Renal cortical epithelial cell (primary cell): ENCODE data around the gene ALS2. TPM values are rescaled to one million over a fixed set of nuclear protein-coding genes. Genes with fewer than 3 reads are reported as not detected.
"Not testable (repeated sequence)": the region's sequence is repeated elsewhere in the genome, so short reads cannot be mapped to it uniquely, and the experiment has no call there.

Source experiments
- DNase-seq: peaks from one replicate; pipeline ENCODE4 v3.0.0-alpha.2; 2011; ENCODE audit warnings: low read depth
- total RNA-seq: library from RNA; depleted of rRNA; stranded (reverse); fragments of >200 nt; gene quantifications from 2 replicates; pipeline ENCODE4 v1.2.3, GENCODE V29; 2014

Gene ALS2
- 38.4 and 45.3 TPM in 2 replicates for total RNA-seq

- peak; percentile 99 for DNase-seq
Measured at GRCh38 chr2:201780674-201781493, at the start of gene ALS2. Gene ALS2 (minus strand): TSS chr2:201780933. CDS start chr2:201768885, 12,048 bp downstream.

- no peak for DNase-seq
Measured at GRCh38 chr2:201828220-201828619, 47.5 kb upstream of the ALS2 start.

GRCh38 chr2:201827621-201828020, 46.9 kb upstream of the ALS2 start:
- peak; percentile 73 for DNase-seq

- DNase-seq = no peak
Measured at GRCh38 chr2:201824212-201824611, 43.5 kb upstream of the ALS2 start.

- DNase-seq = no peak
Measured at GRCh38 chr2:201821080-201821479, 40.3 kb upstream of the ALS2 start.

- DNase-seq = no peak
Measured at GRCh38 chr2:201820383-201821007, 39.8 kb upstream of the ALS2 start.

- peak; percentile 18 for DNase-seq
Measured at GRCh38 chr2:201816657-201817575, 36.2 kb upstream of the ALS2 start.

GRCh38 chr2:201813996-201814760, 33.4 kb upstream of the ALS2 start:
- DNase-seq = no peak

- not testable (repeated sequence) for DNase-seq
Measured at GRCh38 chr2:201810604-201811003, 29.9 kb upstream of the ALS2 start.

- no peak for DNase-seq
Measured at GRCh38 chr2:201809633-201810032, 28.9 kb upstream of the ALS2 start.

GRCh38 chr2:201808027-201808426, 27.3 kb upstream of the ALS2 start:
- DNase-seq = no peak

- peak; percentile 71 for DNase-seq
Measured at GRCh38 chr2:201807452-201807999, 26.8 kb upstream of the ALS2 start.

- peak; percentile 43 for DNase-seq
Measured at GRCh38 chr2:201806442-201807170, 25.9 kb upstream of the ALS2 start, which contains the start of gene CDK15. Gene CDK15 (plus strand): TSS chr2:201806537. CDS start chr2:201806665, 128 bp downstream.

GRCh38 chr2:201798914-201799285, 18.2 kb upstream of the ALS2 start:
- peak; percentile 62 for DNase-seq

- DNase-seq = peak; percentile 94
Measured at GRCh38 chr2:201798252-201798913, 17.6 kb upstream of the ALS2 start.

GRCh38 chr2:201797175-201797840, 16.6 kb upstream of the ALS2 start:
- peak; percentile 93 for DNase-seq

- DNase-seq = peak; percentile 21
Measured at GRCh38 chr2:201796478-201796865, 15.7 kb upstream of the ALS2 start.

- peak; percentile 51 for DNase-seq
Measured at GRCh38 chr2:201795607-201796477, 15.1 kb upstream of the ALS2 start.
